GM12878 (cell line): ENCODE results near the gene SPATA32. TPM values are rescaled to one million over a fixed set of nuclear protein-coding genes. Genes with fewer than 3 reads are reported as not detected.

ENCODE experiments used
- ATAC-seq: fragments of 200-7000 bp; cut with Tn5 transposase; 3 replicates; pipeline ENCODE4 v1.9.1; 2020; ENCODE audit warnings: mild to moderate bottlenecking, moderate library complexity
- BruUV-seq: library from RNA; stranded (reverse); fragments of 400-500 nt; replicated peaks from 2 replicates; lab custom pipeline; 2021; lab: Mats Ljungman, UMichigan
- CTCF ChIA-PET: fragments of 300-600 bp; sonication (Branson Sonifier 250); formaldehyde crosslinking; extraction: SDS; loops from one replicate; lab custom pipeline; 2021; ENCODE audit warnings: inconsistent platforms; lab: Yijun Ruan, JAX
- POLR2A ChIA-PET: fragments of 350-600 bp; formaldehyde crosslinking; extraction: SDS; loops from one replicate; lab custom pipeline; 2021; ENCODE audit warnings: inconsistent platforms; lab: Charles Lee
- RAD21 ChIA-PET: fragments of 300-600 bp; sonication (Branson Sonifier 250); formaldehyde crosslinking; loops from one replicate; lab custom pipeline; 2023; ENCODE audit warnings: antibody characterized with exemption; ENCODE audit not compliant: unreplicated experiment; lab: Charles Lee
- SMC1A ChIA-PET: fragments of 300-600 bp; sonication (Branson Sonifier 250); formaldehyde crosslinking; loops from one replicate; lab custom pipeline; 2023; ENCODE audit not compliant: unreplicated experiment, uncharacterized antibody; lab: Charles Lee
- DNase-seq: peaks from one replicate; pipeline ENCODE4 v3.0.0-alpha.2; 2011; ENCODE audit warnings: low read depth, low spot score
- FAIRE-seq: peaks from 3 replicates; lab custom pipeline; 2011; peaks lifted over from hg19 to GRCh38; lab: Jason Lieb, UNC
- H2AFZ ChIP-seq: 2 replicates; pipeline ENCODE4 v1.6.0; 2011; ENCODE audit warnings: low read depth, low read length, control low read depth; ENCODE audit not compliant: control insufficient read depth
- H3K27ac ChIP-seq: 2 replicates; pipeline ENCODE4 v1.5.1; 2011; ENCODE audit warnings: control low read depth; ENCODE audit not compliant: control insufficient read depth, insufficient read depth
- H3K27me3 ChIP-seq, 2 experiments: replicated peaks in 1 of 2; 2 replicates each; pipeline versions ENCODE4 v1.6.0 to v1.6.1; 2011; ENCODE audit warnings: low read length in 1 of 2; ENCODE audit not compliant: control insufficient read depth in 2 of 2, insufficient read depth in 2 of 2
- H3K36me3 ChIP-seq, 2 experiments: 2 replicates each; pipeline ENCODE4 v1.5.1; 2011; ENCODE audit warnings: low read length in 1 of 2; ENCODE audit not compliant: control insufficient read depth in 2 of 2, insufficient read depth in 2 of 2
- H3K4me1 ChIP-seq: 2 replicates; pipeline ENCODE4 v1.6.1; 2011; ENCODE audit warnings: mild to moderate bottlenecking, low read length, moderate library complexity, mixed read lengths; ENCODE audit not compliant: control insufficient read depth, insufficient read depth
- H3K4me2 ChIP-seq: 2 replicates; pipeline ENCODE4 v1.6.0; 2011; ENCODE audit warnings: control low read depth; ENCODE audit not compliant: control insufficient read depth, insufficient read depth
- H3K4me3 ChIP-seq: fragments of 200-600 bp; sonication (generic); 2 replicates; pipeline ENCODE4 v1.5.1; 2016
- H3K79me2 ChIP-seq: 2 replicates; pipeline ENCODE4 v1.6.0; 2011; ENCODE audit warnings: low read length; ENCODE audit not compliant: control insufficient read depth, insufficient read depth
- H3K9ac ChIP-seq: 2 replicates; pipeline ENCODE4 v1.8.0; 2011; ENCODE audit warnings: low read length, control low read depth, mixed read lengths; ENCODE audit not compliant: control insufficient read depth, insufficient read depth
- H3K9me3 ChIP-seq: replicated peaks from 3 replicates; pipeline ENCODE4 v1.5.1; 2011; ENCODE audit warnings: mild to moderate bottlenecking, low read length; ENCODE audit not compliant: control insufficient read depth, insufficient read depth
- H4K20me1 ChIP-seq: 2 replicates; pipeline ENCODE4 v1.6.0; 2011; ENCODE audit not compliant: control insufficient read depth, insufficient read depth
- CREB1 ChIP-seq: IDR thresholded peaks from 2 replicates; pipeline ENCODE4 v1.6.1; 2012; ENCODE audit warnings: low read depth, mild to moderate bottlenecking, inconsistent platforms
- EGR1 ChIP-seq, 2 experiments: IDR thresholded peaks; 1 replicate in 1 of 2; 2 replicates in 1 of 2; pipeline ENCODE4 v1.6.1; 2011 to 2012; ENCODE audit warnings: low read depth in 2 of 2, low read length in 2 of 2, borderline replicate concordance in 1 of 2, mild to moderate bottlenecking in 1 of 2, moderate library complexity in 1 of 2
- JUND ChIP-seq: IDR thresholded peaks from 2 replicates; pipeline ENCODE4 v1.6.1; 2012; ENCODE audit warnings: low read depth, mild to moderate bottlenecking, low read length, improper control_type of control experiment, moderate library complexity
- WGBS: methylation state at CpG from one replicate; pipeline ENCODE4 v1.1.6; 2016; ENCODE audit warnings: low lambda C conversion rate; ENCODE audit not compliant: insufficient replicate concordance, insufficient coverage; ENCODE audit errors: missing lambda C conversion rate; 5-methylcytosine and 5-hydroxymethylcytosine counted together
- in situ Hi-C: fragments of 300-500 bp; cut with MboI; formaldehyde crosslinking; loops from 9 replicates; pipeline ENCODE4 v1.14.3; 2018; ENCODE audit warnings: mixed read lengths
- intact Hi-C: fragments of 100-400 bp; cut with micrococcal nuclease; formaldehyde crosslinking; loops from one replicate; pipeline ENCODE4 v1.14.2; 2022; ENCODE audit not compliant: unreplicated experiment
- polyA plus RNA-seq, 11 experiments: library from polyadenylated mRNA; depleted of rRNA in 4 of 11; unstranded in 6 of 11; stranded (reverse) in 5 of 11; fragments of >200 nt; fragmentation: Nextera tagmentation in 4 of 11; fragmentation: Illumina TruSeq in 1 of 11; extraction: Ambion mirVana in 4 of 11; extraction: Trizol in 1 of 11; gene quantifications; 1 replicate in 1 of 11; 2 replicates in 10 of 11; pipeline versions ENCODE4 v1.2.1 to v1.2.3, GENCODE V29; 2011 to 2016; ENCODE audit warnings: inconsistent platforms in 2 of 11, missing spikeins in 2 of 11, low read depth in 1 of 11
- total RNA-seq, 4 experiments: library from RNA; depleted of rRNA in 3 of 4; stranded (reverse); fragments of >200 nt in 3 of 4; fragmentation: Illumina TruSeq in 1 of 4; extraction: Trizol in 1 of 4; gene quantifications; 2 replicates each; pipeline versions ENCODE4 v1.2.1 to v1.2.3, GENCODE V29; 2013 to 2021
- TF ChIP-seq, protein P1 (sequence below): fragments of 450-650 bp; IDR thresholded peaks from 2 replicates; pipeline ENCODE4 v1.6.1; 2017; ENCODE audit warnings: mild to moderate bottlenecking, moderate library complexity

Gene SPATA32
- total and polyA plus RNA-seq, 10 of the 15 experiments (the other 5 are each of a cell fraction or from before 2014, with no cell fraction given), result 0.03 to 0.35 (median 0.11) TPM; not detected in 3

DNA sequence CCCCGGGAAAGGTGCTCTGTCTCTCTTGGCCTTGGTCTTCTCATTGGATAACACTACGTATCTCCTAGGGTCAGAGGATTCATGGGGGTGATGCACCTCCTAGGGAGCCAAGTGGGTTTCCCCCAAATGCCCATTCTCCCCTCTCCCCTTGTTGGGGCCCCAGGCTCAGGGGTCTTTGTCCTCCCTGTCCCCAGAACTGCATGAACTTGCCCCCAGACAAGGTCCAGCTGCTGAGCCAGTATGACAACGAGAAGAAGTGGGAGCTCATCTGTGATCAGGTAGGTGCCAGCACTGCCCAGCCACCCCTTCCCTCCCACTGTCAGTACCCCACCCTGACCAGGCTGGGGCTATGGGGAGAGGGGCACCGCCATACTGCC, 31.5 kb downstream of the SPATA32 start:
- no peak for DNase-seq
- FAIRE-seq, result no peak
- Histone ChIP-seq H3K9ac (no peak overlapping the region), H3K4me2 (peak overlapping the region; percentile 100; the same call in 1 of the 2 replicates), H3K4me3 (no peak overlapping the region), H3K27ac (peak overlapping the region; percentile 100), H4K20me1 (no peaks in the 10 kb centered on the region), H2AFZ (no peak overlapping the region), H3K36me3 (peaks cover 9 to 17% of the 10 kb centered on the region in 2 experiments; a peak in 3 of 4 replicates), H3K79me2 (peaks cover 58% of the 10 kb centered on the region), H3K9me3 (no peaks in the 10 kb centered on the region), H3K27me3 (no peaks in the 10 kb centered on the region), H3K4me1 (peaks cover 52% of the 10 kb centered on the region)
- intact Hi-C loops, result no loop called here
- no TSS peak for BruUV-seq
- TF ChIP-seq JUND (no peak), CREB1 (no peak), EGR1 (IDR thresholded peaks at IDR 0.05; ENCODE audit: borderline replicate concordance in 1 of 2, low read depth in 2 of 2, low read length in 2 of 2) (no peak)
- TF ChIP-seq, protein P1, sequence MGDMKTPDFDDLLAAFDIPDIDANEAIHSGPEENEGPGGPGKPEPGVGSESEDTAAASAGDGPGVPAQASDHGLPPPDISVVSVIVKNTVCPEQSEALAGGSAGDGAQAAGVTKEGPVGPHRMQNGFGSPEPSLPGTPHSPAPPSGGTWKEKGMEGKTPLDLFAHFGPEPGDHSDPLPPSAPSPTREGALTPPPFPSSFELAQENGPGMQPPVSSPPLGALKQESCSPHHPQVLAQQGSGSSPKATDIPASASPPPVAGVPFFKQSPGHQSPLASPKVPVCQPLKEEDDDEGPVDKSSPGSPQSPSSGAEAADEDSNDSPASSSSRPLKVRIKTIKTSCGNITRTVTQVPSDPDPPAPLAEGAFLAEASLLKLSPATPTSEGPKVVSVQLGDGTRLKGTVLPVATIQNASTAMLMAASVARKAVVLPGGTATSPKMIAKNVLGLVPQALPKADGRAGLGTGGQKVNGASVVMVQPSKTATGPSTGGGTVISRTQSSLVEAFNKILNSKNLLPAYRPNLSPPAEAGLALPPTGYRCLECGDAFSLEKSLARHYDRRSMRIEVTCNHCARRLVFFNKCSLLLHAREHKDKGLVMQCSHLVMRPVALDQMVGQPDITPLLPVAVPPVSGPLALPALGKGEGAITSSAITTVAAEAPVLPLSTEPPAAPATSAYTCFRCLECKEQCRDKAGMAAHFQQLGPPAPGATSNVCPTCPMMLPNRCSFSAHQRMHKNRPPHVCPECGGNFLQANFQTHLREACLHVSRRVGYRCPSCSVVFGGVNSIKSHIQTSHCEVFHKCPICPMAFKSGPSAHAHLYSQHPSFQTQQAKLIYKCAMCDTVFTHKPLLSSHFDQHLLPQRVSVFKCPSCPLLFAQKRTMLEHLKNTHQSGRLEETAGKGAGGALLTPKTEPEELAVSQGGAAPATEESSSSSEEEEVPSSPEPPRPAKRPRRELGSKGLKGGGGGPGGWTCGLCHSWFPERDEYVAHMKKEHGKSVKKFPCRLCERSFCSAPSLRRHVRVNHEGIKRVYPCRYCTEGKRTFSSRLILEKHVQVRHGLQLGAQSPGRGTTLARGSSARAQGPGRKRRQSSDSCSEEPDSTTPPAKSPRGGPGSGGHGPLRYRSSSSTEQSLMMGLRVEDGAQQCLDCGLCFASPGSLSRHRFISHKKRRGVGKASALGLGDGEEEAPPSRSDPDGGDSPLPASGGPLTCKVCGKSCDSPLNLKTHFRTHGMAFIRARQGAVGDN, result no peak
- in situ Hi-C loops, result no loop called here
- ChIA-PET POLR2A (interaction anchor here (0.5 to 11.4 kb wide), 9 partner anchors 9 to 263 kb away, joined by 3 to 140 read pairs (median 7); partner anchors contain the start of genes FMNL1, HEXIM2 and MAP3K14), SMC1A (interaction anchor here (1.0 to 11.4 kb wide), 6 partner anchors 13 to 159 kb away, joined by 3 to 201 read pairs (median 4); partner anchors contain the start of gene ACBD4), RAD21 (interaction anchor here (0.6 to 10.1 kb wide), 6 partner anchors 10 to 95 kb away, joined by 3 to 225 read pairs (median 4); partner anchors contain the start of genes ACBD4, FMNL1 and MAP3K14), CTCF (interaction anchor here (1.3 to 12.8 kb wide), 8 partner anchors 11 to 183 kb away, joined by 3 to 429 read pairs (median 6); partner anchors contain the start of genes ACBD4 and FMNL1)
- no peak for ATAC-seq
- 16% methylated on average over 4 of the region's 4 CpGs for WGBS
